Cardiac muscle cell (in vitro differentiated cells and primary cell): ENCODE results near the gene OR2G3. TPM values are rescaled to one million over a fixed set of nuclear protein-coding genes. Genes with fewer than 3 reads are reported as not detected.

Experiments
- DNase-seq, 2 donors: peaks; one replicate each; pipeline versions ENCODE4 v3.0.0 to v3.0.0-alpha.2; 2010 to 2017; ENCODE audit warnings: low read depth in 1 of 2, low spot score in 1 of 2
- H3K27ac ChIP-seq: fragments of 200-600 bp; sonication (generic); 2 replicates; pipeline ENCODE4 v1.5.1; 2016
- H3K27me3 ChIP-seq: fragments of 200-600 bp; sonication (generic); 2 replicates; pipeline ENCODE4 v1.6.0; 2016; ENCODE audit warnings: control low read depth
- H3K36me3 ChIP-seq: fragments of 200-600 bp; sonication (generic); 2 replicates; pipeline ENCODE4 v1.5.1; 2016; ENCODE audit warnings: control low read depth
- H3K4me1 ChIP-seq: fragments of 200-600 bp; sonication (generic); 2 replicates; pipeline ENCODE4 v1.8.1; 2017; ENCODE audit warnings: low read depth, mild to moderate bottlenecking, mixed run types
- H3K4me3 ChIP-seq: fragments of 200-600 bp; sonication (generic); 2 replicates; pipeline ENCODE4 v1.5.1; 2016; ENCODE audit warnings: mild to moderate bottlenecking
- H3K9me3 ChIP-seq: fragments of 200-600 bp; sonication (generic); 2 replicates; pipeline ENCODE4 v1.5.1; 2017; ENCODE audit warnings: low read depth, mild to moderate bottlenecking, control low read depth
- CTCF ChIP-seq: IDR thresholded peaks from 2 replicates; pipeline ENCODE4 v1.5.1; 2012; ENCODE audit warnings: low read depth, mild to moderate bottlenecking, low read length
- polyA plus RNA-seq: library from polyadenylated mRNA; unstranded; fragments of >200 nt; fragmentation: Nextera tagmentation; extraction: Ambion mirVana; gene quantifications from 2 replicates; pipeline ENCODE4 v1.2.1, GENCODE V29; 2016
- total RNA-seq: library from RNA; depleted of rRNA; stranded (reverse); fragments of >200 nt; gene quantifications from 2 replicates; pipeline ENCODE4 v1.2.3, GENCODE V29; 2016

OR2G3 gene
- total and polyA plus RNA-seq, 2 experiments from 2014 or later, result not detected

- H3K36me3 ChIP-seq, result no peaks in the 10 kb centered on the region
- no peak for TF ChIP-seq CTCF
Observed at GRCh38 chr1:247627951-247628350, 22.6 kb downstream of the OR2G3 start.

GRCh38 chr1:247638011-247638410, 32.6 kb downstream of the OR2G3 start:
- TF ChIP-seq CTCF, result no peak

More at GRCh38 chr1:247627951-247628350, 22.6 kb downstream of the OR2G3 start:
- no peak overlapping the region for H3K4me3 ChIP-seq
- no peaks in the 10 kb centered on the region for H3K4me1 ChIP-seq
- no peak overlapping the region for H3K27ac ChIP-seq
- no peak for DNase-seq
- no peaks in the 10 kb centered on the region for H3K9me3 ChIP-seq
- H3K27me3 ChIP-seq, result no peaks in the 10 kb centered on the region

GRCh38 chr1:247638781-247639180, 33.4 kb downstream of the OR2G3 start:
- TF ChIP-seq CTCF, result no peak
- no peaks in the 10 kb centered on the region for H3K9me3 ChIP-seq
- H3K27ac ChIP-seq, result no peak overlapping the region
- no peaks in the 10 kb centered on the region for H3K27me3 ChIP-seq
- H3K4me1 ChIP-seq, result no peaks in the 10 kb centered on the region
- no peak for DNase-seq
- H3K4me3 ChIP-seq, result no peak overlapping the region
- no peaks in the 10 kb centered on the region for H3K36me3 ChIP-seq

More at GRCh38 chr1:247638011-247638410, 32.6 kb downstream of the OR2G3 start:
- DNase-seq, result no peak
- Histone ChIP-seq H3K4me3 (no peak overlapping the region), H3K9me3 (no peaks in the 10 kb centered on the region), H3K27me3 (no peaks in the 10 kb centered on the region), H3K4me1 (no peaks in the 10 kb centered on the region), H3K27ac (no peak overlapping the region), H3K36me3 (no peaks in the 10 kb centered on the region)

GRCh38 chr1:247639381-247639981, 34.1 kb downstream of the OR2G3 start:
- TF ChIP-seq CTCF, result no peak
- H3K9me3 ChIP-seq, result no peaks in the 10 kb centered on the region
- H3K36me3 ChIP-seq, result no peaks in the 10 kb centered on the region
- no peak overlapping the region for H3K27ac ChIP-seq
- DNase-seq, result peak; percentile 11 to 46
- no peaks in the 10 kb centered on the region for H3K4me1 ChIP-seq
- no peaks in the 10 kb centered on the region for H3K27me3 ChIP-seq
- no peak overlapping the region for H3K4me3 ChIP-seq

GRCh38 chr1:247642742-247643141, 37.4 kb downstream of the OR2G3 start:
- Histone ChIP-seq H3K9me3 (no peaks in the 10 kb centered on the region), H3K27ac (no peak overlapping the region), H3K36me3 (no peaks in the 10 kb centered on the region), H3K4me3 (no peak overlapping the region), H3K27me3 (no peaks in the 10 kb centered on the region), H3K4me1 (no peaks in the 10 kb centered on the region)
- TF ChIP-seq CTCF, result no peak
- no peak for DNase-seq
